Natural killer cell treated with Interleukin-12 subunit alpha and Interleukin-12 subunit beta and Interleukin-15 and Interleukin-18, amount 100 ng/mL, for 72 hours (primary cell): ENCODE measurements around the gene RSPH6A. TPM values are rescaled to one million over a fixed set of nuclear protein-coding genes. Genes with fewer than 3 reads are reported as not detected.
A peak's percentile ranks its signal among the peaks of the same experiment; 100 is the strongest.

ENCODE experiments used
- ATAC-seq, 2 donors: fragments of 150-1000 bp; cut with Tn5 transposase in 1 of 2; sonication (Bioruptor Pico), chemical (Tn5 transposase) in 1 of 2; 2 replicates each; pipeline ENCODE4 v1.10.0; 2021
- DNase-seq: peaks from one replicate; pipeline ENCODE4 v3.0.0; 2022; ENCODE audit warnings: low spot score
- H3K27ac Mint-ChIP-seq, 2 donors: 1 replicate in 1 of 2; 2 replicates in 1 of 2; pipeline ENCODE4 v1.8.0; 2022; ENCODE audit warnings: mixed read lengths in 2 of 2, mild to moderate bottlenecking in 1 of 2, moderate library complexity in 1 of 2
- H3K27me3 Mint-ChIP-seq, 2 donors: 1 replicate in 1 of 2; 2 replicates in 1 of 2; pipeline ENCODE4 v1.8.0; 2022; ENCODE audit warnings: mixed read lengths in 2 of 2
- H3K36me3 Mint-ChIP-seq: one replicate; pipeline ENCODE4 v1.8.0; 2022; ENCODE audit warnings: mixed read lengths
- H3K4me1 Mint-ChIP-seq, 2 donors: 1 replicate in 1 of 2; 2 replicates in 1 of 2; pipeline ENCODE4 v1.8.0; 2022; ENCODE audit warnings: low read depth in 2 of 2, mixed read lengths in 2 of 2, mild to moderate bottlenecking in 1 of 2
- H3K4me3 Mint-ChIP-seq: one replicate; pipeline ENCODE4 v1.8.0; 2022; ENCODE audit warnings: mixed read lengths
- H3K9me3 Mint-ChIP-seq: 2 replicates; pipeline ENCODE4 v1.8.0; 2022; ENCODE audit warnings: mixed read lengths
- total RNA-seq, 2 donors: library from RNA; stranded (reverse); gene quantifications; one replicate each; pipeline ENCODE4 v1.2.3, GENCODE V29; 2022

RSPH6A gene
- total RNA-seq: under 1 TPM; 0.38 to 0.98 TPM

- Mint-ChIP-seq H3K27ac (no peak within 1 kb of the TSS), H3K27me3 (peaks cover 0 to 4% of the 10 kb centered on the region in 2 donors), H3K4me3 (no peak within 1 kb of the TSS), H3K9me3 (no peaks in the 10 kb centered on the region), H3K4me1 (peaks cover 4 to 5% of the 10 kb centered on the region in 2 donors), H3K36me3 (no peaks in the 10 kb centered on the region)
- ATAC-seq (no peak), DNase-seq (no peak)
Measured at GRCh38 chr19:45814851-45815480, at the start of gene RSPH6A. RSPH6A (minus strand) TSS chr19:45815308; CDS start chr19:45815176, 132 bp downstream.

DNA sequence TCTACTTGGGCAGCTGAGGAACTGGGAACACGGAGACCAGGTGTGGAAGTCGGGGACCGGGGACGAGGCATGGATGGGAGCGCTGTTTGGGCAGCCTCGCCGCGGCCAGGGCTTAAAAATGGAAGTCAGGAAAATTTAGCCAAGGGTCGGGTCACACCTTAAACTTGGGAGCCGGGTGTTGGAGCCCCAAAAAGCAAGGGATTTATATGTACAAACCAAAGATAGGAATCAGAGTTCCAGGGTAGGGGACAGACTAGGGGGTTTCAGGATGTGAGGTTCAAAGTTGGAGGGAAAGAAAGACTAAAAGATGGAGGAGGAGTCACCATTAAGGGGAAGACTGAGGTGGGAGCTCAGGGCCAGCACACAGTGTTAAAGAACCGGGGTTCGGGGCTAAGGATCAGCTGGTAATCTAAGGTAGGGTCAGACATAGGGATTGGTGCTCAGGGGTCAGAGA is 49.5 kb upstream of the RSPH6A start:
- H3K4me3 Mint-ChIP-seq: peak overlapping the region; percentile 95
- peaks cover 4% of the 10 kb centered on the region for H3K36me3 Mint-ChIP-seq
- DNase-seq: no peak
- H3K27ac Mint-ChIP-seq: no peak overlapping the region
- no peaks in the 10 kb centered on the region for H3K9me3 Mint-ChIP-seq
- ATAC-seq: no peak
- H3K27me3 Mint-ChIP-seq: peaks cover 9 to 18% of the 10 kb centered on the region in 2 donors
- peaks cover 19 to 21% of the 10 kb centered on the region in 2 donors for H3K4me1 Mint-ChIP-seq

- Mint-ChIP-seq H3K4me3 (peak within 1 kb of the TSS; percentile 95), H3K4me1 (peaks cover 19 to 21% of the 10 kb centered on the region in 2 donors), H3K9me3 (no peaks in the 10 kb centered on the region), H3K36me3 (peaks cover 4% of the 10 kb centered on the region), H3K27ac (peak within 1 kb of the TSS; percentile 81 to 95), H3K27me3 (peaks cover 9 to 18% of the 10 kb centered on the region in 2 donors)
- ATAC-seq: peak; percentile 56 to 72
- peak; percentile 80 for DNase-seq
Measured at GRCh38 chr19:45863840-45864628, 48.9 kb upstream of the RSPH6A start, which contains the start of gene FOXA3. FOXA3 (plus strand) TSS chr19:45864326; CDS start chr19:45864457, 131 bp downstream.

GRCh38 chr19:45863335-45863839 is 48.3 kb upstream of the RSPH6A start:
- no peaks in the 10 kb centered on the region for H3K9me3 Mint-ChIP-seq

DNA sequence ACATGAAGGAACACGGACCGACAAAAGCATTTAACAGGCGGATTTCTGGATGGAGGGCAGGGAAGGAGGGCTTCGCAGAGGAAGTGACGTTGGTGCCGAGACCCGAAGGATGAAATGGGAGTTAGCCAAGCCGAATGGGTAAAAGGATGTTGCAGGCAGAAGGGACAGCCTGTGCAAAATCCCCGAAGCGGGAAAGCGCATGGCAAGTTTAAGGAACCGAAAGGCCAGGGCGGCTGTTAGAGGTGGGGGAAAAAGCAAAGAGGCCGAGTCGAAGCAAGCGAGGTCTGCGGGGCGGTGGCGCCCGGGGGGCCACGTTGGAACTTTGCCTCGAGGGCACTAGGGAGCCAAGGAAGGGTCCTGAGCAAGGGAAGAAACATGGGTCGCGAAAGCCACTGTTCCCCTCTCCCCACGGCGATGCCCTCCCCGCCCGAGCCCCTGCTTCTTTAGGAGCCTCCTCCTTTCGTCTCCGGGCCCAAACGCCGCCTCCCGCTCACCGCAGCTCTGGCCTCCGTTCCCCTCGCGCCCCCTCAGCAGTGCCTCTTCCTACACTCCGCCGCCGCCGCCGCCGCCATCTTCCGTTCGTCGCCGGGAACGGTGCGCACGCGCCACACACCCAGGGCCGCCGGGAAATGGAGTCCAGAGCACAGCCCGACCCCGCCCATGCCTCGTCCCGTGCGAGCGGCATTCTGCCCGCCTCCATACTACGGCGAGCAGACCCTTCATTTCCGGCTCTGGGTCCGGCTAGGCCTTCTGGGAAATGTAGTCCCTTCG is 47.6 kb upstream of the RSPH6A start, which contains the start of gene SYMPK:
SYMPK (minus strand) TSS at position 584 of the 771 bp plus-strand sequence. CDS start 8,652 bp downstream, outside the sequence.
- peak; percentile 98 to 99 for ATAC-seq

More at GRCh38 chr19:45863335-45863839, 48.3 kb upstream of the RSPH6A start:
- Mint-ChIP-seq H3K4me3 (peak overlapping the region; percentile 95), H3K4me1 (peaks cover 21 to 25% of the 10 kb centered on the region in 2 donors), H3K36me3 (peaks cover 4% of the 10 kb centered on the region), H3K27ac (peak overlapping the region; percentile 81 to 95), H3K27me3 (peaks cover 9 to 18% of the 10 kb centered on the region in 2 donors)
- DNase-seq (no peak), ATAC-seq (no peak)

GRCh38 chr19:45862271-45862563 is 47.1 kb upstream of the RSPH6A start:
- H3K9me3 Mint-ChIP-seq: no peaks in the 10 kb centered on the region
- H3K36me3 Mint-ChIP-seq: peaks cover 4% of the 10 kb centered on the region

More for the DNA sequence above, 47.6 kb upstream of the RSPH6A start, which contains the start of gene SYMPK:
- H3K27me3 Mint-ChIP-seq: peaks cover 9 to 15% of the 10 kb centered on the region in 2 donors
- H3K4me1 Mint-ChIP-seq: peaks cover 25 to 29% of the 10 kb centered on the region in 2 donors
- peak; percentile 100 for DNase-seq
- H3K9me3 Mint-ChIP-seq: no peaks in the 10 kb centered on the region
- H3K27ac Mint-ChIP-seq: peak within 1 kb of the TSS; percentile 81 to 95
- peak within 1 kb of the TSS; percentile 95 for H3K4me3 Mint-ChIP-seq
- peaks cover 4% of the 10 kb centered on the region for H3K36me3 Mint-ChIP-seq

DNA sequence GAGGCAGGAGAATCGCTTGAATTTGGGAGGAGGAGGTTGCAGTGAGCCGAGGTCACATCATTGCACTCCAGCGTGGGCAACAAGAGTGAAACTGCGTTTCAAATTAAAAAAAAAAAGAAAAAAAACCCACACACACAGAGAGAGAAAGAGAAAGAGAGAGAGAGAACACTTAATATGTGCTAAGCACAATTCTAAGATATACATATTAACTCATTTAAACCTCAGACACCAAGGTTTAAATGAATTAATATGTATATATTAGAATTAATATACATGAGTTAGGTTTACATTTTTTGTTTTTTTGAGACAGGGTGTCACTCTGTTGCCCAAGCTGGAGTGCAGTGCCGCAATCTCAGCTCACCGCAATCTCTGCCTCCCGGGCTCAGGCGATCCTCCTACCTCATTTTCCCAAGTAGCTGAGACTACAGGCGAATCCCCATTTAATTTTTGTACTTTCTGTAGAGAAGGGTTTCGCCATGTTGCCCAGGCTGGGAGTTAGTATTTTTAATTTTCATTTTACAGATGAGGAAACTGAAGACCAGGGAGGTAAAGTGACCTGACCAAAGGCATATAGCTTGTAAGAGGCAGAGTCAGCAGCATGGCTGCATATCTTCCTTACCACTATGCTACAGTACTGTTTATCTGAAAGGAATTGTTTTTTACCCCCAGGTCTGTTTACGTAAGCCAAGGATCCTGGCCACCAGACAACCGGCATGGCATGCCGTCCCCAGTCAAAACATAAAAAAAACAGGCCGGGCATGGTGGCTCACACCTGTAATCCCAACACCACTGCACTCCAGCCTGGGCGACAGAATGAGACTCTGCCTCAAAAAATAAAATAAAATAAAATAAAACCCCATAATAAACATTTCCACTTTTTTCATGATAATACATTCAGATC is 45.5 kb upstream of the RSPH6A start:
- Mint-ChIP-seq H3K4me3 (peak overlapping the region; percentile 95), H3K27me3 (peaks cover 9 to 12% of the 10 kb centered on the region in 2 donors), H3K9me3 (no peaks in the 10 kb centered on the region), H3K27ac (no peak overlapping the region), H3K4me1 (peaks cover 25 to 29% of the 10 kb centered on the region in 2 donors), H3K36me3 (peaks cover 4% of the 10 kb centered on the region)
- peak; percentile 18 for DNase-seq
- no peak for ATAC-seq

More at GRCh38 chr19:45862271-45862563, 47.1 kb upstream of the RSPH6A start:
- ATAC-seq (no peak), DNase-seq (no peak)
- Mint-ChIP-seq H3K4me3 (peak overlapping the region; percentile 95), H3K4me1 (peaks cover 25 to 29% of the 10 kb centered on the region in 2 donors), H3K27ac (peak overlapping the region; percentile 81 to 95), H3K27me3 (peaks cover 9 to 14% of the 10 kb centered on the region in 2 donors)

- no peaks in the 10 kb centered on the region for H3K9me3 Mint-ChIP-seq
- H3K36me3 Mint-ChIP-seq: peaks cover 14% of the 10 kb centered on the region
- DNase-seq: no peak
- no peaks in the 10 kb centered on the region for H3K27me3 Mint-ChIP-seq
- no peak overlapping the region for H3K4me3 Mint-ChIP-seq
- H3K4me1 Mint-ChIP-seq: peaks cover 6 to 16% of the 10 kb centered on the region in 2 donors
- no peak for ATAC-seq
- no peak overlapping the region for H3K27ac Mint-ChIP-seq
Measured at GRCh38 chr19:45854167-45854778, 39.2 kb upstream of the RSPH6A start.

- H3K36me3 Mint-ChIP-seq: peaks cover 14% of the 10 kb centered on the region
- no peaks in the 10 kb centered on the region for H3K27me3 Mint-ChIP-seq
- no peaks in the 10 kb centered on the region for H3K9me3 Mint-ChIP-seq
- H3K4me1 Mint-ChIP-seq: peaks cover under 1 to 9% of the 10 kb centered on the region in 2 donors
- H3K4me3 Mint-ChIP-seq: no peak overlapping the region
- no peak overlapping the region for H3K27ac Mint-ChIP-seq
- no peak for ATAC-seq
- DNase-seq: no peak
Measured at GRCh38 chr19:45852983-45853382, 37.9 kb upstream of the RSPH6A start.

- no peaks in the 10 kb centered on the region for H3K9me3 Mint-ChIP-seq
Measured at GRCh38 chr19:45852145-45852750, 37.1 kb upstream of the RSPH6A start.

GRCh38 chr19:45848922-45849321 is 33.8 kb upstream of the RSPH6A start:
- Mint-ChIP-seq H3K4me3 (no peak overlapping the region), H3K4me1 (peaks cover 4 to 12% of the 10 kb centered on the region in 2 donors), H3K27me3 (no peaks in the 10 kb centered on the region), H3K36me3 (peaks cover 22% of the 10 kb centered on the region), H3K9me3 (no peaks in the 10 kb centered on the region), H3K27ac (no peak overlapping the region)
- ATAC-seq: no peak
- no peak for DNase-seq

More at GRCh38 chr19:45852145-45852750, 37.1 kb upstream of the RSPH6A start:
- Mint-ChIP-seq H3K4me3 (no peak overlapping the region), H3K4me1 (peaks cover 0 to 11% of the 10 kb centered on the region in 2 donors), H3K27ac (no peak overlapping the region), H3K36me3 (peaks cover 14% of the 10 kb centered on the region), H3K27me3 (no peaks in the 10 kb centered on the region)
- DNase-seq (no peak), ATAC-seq (no peak)

DNA sequence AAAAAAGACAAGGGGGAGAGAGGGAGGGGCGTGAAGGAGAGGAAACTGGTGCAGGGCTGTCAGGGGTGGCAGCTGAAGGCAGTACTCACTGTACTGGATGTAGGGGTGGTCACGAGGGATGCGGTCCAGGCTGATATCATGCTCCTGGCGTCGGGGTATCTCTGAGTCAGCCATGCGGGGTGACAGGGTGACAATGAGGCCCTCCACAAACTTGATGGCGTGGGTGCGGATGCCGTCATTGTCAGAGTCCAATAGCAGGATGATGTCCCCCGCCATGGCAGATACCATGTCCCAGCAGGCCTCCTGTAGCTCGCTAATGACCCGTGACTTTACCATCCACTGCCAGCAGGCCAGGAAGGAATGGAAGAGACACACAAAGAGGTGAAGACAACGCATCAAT is 32.6 kb upstream of the RSPH6A start:
- Mint-ChIP-seq H3K36me3 (peaks cover 22% of the 10 kb centered on the region), H3K4me1 (peaks cover 4 to 12% of the 10 kb centered on the region in 2 donors), H3K9me3 (no peaks in the 10 kb centered on the region), H3K27me3 (no peaks in the 10 kb centered on the region), H3K27ac (no peak overlapping the region), H3K4me3 (no peak overlapping the region)
- ATAC-seq: no peak
- DNase-seq: no peak
